ENCODE data around the gene CH25H.
A peak's percentile ranks its signal among the peaks of the same experiment; 100 is the strongest.
"Not testable (repeated sequence)": the region's sequence is repeated elsewhere in the genome, so short reads cannot be mapped to it uniquely, and the experiment has no call there.

The CH25H gene, protein sequence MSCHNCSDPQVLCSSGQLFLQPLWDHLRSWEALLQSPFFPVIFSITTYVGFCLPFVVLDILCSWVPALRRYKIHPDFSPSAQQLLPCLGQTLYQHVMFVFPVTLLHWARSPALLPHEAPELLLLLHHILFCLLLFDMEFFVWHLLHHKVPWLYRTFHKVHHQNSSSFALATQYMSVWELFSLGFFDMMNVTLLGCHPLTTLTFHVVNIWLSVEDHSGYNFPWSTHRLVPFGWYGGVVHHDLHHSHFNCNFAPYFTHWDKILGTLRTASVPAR

DNA sequence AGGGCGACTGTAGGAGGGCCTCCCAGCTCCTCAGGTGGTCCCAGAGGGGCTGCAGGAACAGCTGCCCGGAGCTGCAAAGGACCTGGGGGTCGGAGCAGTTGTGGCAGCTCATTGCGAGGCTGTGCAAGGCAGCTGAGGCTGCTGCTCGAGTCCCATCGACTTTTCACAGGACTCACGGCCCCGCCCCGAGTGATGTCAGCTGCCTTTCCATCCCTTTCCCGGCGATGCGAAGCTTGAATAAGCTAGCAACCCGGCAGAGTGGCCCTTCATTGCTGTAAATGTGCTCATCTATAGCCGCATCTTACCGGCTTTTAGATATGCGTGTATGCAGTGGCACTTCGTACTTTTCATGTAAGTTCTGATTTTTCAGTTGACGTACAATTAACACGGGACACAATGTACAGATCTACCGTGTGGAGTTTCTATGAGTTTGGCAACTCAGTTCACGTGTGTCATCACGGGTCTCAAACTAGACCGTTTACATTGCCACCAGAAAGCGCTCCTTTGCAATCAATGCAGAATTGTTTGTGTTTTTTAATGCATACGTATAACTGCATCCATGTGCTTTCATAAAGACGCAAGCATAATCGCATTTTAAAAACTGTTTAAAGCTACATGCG, at the start of gene CH25H:
Gene CH25H, minus strand, starts transcription at position 137 of the 620 bp plus-strand sequence. Its CDS starts 25 bp downstream, at position 112.
- peak in 2 of 3 experiments; percentile 32 to 35 for DNase-seq (ENCODE audit: low read depth in 3 of 3)

DNA sequence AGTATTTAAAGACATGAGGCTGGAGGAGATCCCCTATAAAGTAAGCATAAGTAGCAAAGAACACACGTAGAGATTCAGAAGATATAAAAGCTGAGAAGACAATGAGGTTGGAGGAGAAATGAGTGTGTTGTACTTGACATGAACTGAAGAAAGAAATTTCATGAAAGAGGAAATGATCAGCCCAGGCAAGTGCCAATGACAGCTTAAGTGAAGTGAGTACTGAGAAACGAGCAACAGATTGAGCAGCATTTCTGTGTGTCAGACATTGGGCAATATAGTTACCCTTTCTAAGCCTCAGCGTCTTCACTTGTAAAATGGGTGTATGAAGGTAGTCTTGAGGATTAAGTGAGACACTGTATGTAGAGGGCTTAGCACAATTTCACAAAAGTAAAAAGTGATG, 49.2 kb upstream of the CH25H start:
- DNase-seq (ENCODE audit: low read depth in 3 of 3) = no peak

DNA sequence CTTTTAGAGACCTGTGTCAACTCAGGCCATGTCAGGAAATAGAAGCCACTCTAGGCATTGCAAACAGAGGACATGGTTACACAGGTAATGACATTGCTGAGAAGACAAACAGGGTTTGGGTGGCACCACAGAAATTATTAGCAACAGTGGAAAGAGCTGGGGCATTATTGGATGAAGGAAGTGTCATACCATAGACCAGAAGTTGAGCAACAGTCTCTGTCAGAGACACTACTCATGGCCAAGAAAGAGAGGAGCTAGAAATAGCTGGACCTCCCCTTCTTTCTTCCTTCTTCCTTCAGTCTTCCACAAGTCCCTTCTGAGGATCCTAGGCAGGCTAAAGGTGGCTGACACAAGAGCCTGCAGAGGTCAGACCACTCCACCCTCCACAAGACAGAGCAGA, 48.7 kb upstream of the CH25H start:
- no peak for DNase-seq (ENCODE audit: low read depth in 3 of 3)

DNA sequence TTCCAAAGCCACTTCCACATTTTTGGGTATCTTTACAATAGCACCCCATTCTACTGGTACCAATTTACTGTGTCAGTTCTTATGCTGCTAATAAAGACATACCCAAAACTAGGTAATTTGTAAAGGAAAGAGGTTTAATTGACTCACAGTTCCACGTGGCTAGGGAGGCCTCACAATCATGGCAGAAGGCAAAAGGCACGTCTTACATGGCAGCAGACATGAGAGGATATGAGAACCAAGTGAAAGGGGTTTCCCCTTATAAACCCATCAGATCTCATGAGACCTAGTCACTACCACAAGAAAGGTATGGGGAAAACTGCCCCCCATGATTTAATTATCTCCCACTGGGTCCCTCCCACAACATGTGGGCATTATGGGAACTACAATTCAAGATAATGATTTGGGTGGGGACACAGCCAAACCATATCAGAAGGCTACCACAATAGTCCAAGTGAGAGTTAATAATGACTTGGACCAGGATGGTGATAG, 48.0 kb upstream of the CH25H start:
- DNase-seq (ENCODE audit: low read depth in 3 of 3) = not testable (repeated sequence)

DNA sequence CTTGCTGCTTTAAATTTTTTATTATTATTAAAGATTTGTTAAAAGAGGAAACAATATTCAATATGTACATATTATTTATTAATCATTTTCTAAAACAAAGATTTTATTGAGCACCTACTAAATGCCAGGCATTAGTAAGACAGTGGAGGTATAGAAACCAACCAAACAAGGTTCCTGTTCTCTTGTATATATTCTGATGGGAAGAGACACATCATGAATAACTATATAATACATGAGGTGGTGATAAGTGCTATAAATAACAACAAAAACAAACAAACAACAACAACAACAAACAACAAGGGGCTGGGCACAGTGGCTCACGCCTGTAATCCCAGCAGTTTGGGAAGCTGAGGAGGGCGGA, 45.1 kb upstream of the CH25H start:
- no peak for DNase-seq (ENCODE audit: low read depth in 3 of 3)

DNA sequence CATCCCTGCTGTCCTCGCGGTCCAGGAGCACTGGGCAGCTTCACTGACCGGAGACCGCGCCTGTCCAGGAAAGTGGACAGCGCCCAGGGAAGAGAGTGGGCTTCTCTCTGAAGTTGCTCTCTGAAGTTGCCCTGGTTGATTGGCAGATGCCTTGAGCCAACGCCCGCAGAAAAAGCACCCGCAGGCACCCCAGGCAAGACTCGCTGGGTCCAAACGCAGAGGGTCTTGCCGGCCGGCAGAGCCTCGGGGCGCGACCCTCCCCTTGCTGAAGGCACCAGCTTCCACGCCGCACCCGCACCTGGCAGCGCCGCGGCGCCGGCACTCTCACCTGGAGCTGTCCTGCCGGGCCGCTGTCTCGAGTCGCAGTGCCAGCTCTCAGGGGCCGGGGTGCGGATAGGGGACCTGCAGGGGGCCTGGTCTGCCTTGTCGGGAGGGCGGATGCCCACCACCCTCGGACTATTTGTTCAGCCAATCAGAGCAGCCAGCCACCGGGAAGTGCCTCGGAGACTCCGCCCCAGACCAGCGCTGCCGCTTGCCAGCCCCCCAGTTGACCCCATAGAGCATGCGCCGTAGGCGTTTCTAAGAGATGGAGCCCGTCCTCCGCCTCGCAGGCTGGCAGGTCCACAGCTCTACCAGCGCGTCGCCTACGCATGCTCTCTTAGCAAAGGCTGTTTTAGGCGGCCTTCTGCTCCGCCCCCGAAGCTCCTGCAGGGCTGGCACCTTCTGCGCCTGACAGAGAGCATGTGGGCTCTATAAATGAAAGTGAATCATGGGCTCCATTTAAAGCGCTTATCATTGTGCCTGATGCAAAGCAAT, 44.5 kb upstream of the CH25H start, which contains the start of gene LIPA:
Gene LIPA, minus strand, starts transcription at position 367 of the 816 bp plus-strand sequence. CDS start 4,127 bp downstream, outside the sequence.
- peak; percentile 82 to 97 (median 93) for DNase-seq (ENCODE audit: low read depth in 3 of 3)

DNA sequence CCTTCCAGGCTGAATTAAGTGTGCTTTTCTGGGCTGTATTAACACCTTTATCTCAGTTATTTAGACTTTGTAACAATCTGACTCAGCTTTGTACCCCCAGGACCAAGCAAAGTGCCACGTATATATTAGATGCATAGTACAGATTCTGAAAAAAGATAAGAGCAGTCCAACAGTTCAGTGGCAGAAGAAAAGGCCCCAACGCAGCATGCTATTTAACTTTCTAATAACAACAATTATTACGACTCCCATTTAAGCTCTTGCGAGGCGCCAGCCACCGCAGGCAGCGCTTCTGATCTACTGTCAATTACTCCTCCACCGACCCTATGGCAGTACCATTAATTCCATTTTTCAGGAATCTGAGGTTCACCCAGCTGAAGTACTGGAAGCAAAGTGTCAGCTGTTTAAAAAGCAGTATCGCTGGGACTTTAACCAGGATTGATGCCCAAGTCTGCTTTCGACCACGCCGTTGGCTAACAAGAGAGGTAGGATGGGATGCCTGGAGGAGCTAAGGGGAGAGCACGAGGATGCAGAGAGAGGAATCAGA, 43.8 kb upstream of the CH25H start:
- no peak for DNase-seq (ENCODE audit: low read depth in 3 of 3)

DNA sequence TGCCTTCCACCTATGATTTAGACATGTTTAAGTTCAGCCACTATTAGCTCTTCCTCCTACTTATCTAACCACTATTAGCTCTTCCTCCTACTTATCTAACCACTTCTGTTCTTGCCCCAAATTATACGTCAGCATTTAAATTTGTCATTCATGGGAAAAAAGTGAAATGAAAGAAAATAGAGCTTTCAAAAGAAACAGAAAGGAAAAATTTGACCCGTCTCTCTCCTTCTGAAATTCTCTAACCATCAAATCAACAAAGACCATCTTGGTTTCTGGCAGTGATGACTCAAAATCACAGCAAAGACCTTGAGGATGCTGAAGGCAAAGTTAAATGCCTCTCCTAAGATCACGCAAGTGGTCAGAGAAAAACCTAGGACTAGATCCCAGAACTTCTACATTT, 41.9 kb upstream of the CH25H start:
- DNase-seq (ENCODE audit: low read depth in 3 of 3) = no peak

DNA sequence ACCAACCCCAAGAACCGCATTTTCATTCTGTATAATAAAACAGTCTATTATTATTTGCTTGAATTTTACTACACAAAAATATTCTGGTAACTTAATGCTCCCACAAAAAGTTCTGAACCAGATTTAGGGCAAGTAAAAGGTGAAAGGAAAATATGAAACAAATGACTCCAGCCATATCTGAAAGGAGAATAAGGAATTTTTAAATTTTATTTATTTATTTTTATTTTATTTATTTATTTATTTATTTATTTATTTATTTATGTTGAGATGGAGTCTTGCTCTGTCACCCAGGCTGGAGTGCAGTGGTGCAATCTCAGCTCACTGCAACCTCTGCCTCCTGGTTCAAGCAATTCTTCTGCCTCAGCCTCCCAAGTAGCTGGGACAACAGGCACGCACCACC, 40.5 kb upstream of the CH25H start:
- DNase-seq (ENCODE audit: low read depth in 3 of 3) = not testable (repeated sequence)

DNA sequence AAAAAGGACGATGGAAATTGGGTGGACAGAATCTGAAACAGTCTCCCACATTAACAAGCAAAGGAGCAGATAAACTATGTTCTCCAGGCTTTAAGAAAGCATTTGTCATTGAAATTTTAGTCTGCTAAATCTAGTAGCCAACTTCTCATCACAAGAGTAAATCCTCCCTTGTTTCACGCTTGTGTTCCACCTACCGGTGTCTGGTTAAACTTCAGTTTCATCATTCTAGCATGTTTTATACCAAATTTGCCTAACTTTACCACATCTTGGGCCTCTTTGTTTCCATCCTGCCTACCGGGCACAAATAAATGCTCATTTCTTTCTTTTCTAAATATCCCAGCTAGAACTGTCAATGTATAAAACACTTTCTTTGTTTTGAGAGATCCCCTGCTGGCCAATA, 38.7 kb upstream of the CH25H start:
- DNase-seq (ENCODE audit: low read depth in 3 of 3) = no peak

DNA sequence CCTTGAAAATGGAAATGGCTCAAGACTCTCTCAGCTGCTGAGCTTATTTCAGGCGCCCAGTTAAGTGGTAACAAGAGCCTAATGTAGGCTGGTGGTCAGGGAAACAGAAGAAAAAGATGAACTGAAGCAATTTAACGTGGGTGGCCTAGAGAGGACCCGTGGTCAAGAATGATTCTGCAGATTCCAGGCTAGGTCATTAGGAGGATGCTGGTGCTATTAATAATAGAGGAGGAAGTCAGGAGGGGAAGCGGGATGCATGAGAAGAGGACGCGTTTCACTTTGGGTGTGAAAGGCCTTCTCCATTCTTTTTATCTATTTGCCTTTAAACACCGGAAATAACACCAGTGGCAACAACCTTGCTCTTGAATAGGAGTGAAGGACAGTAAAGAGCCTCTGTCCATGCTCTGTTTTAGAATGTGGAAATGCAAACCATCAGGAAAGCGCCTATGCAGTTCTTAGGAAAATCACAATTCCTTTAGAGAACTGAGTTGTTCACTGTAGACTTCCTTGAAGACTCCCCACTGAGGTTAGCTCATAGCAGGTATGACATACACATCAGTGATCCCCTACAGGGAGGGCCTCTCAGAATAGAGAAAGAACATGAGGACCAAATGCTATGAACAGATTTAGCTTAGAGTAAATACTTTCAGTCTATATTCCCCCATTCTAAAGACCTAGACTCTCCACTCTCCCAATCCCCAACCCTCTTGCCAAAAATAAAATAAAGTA, 35.9 kb upstream of the CH25H start:
- DNase-seq (ENCODE audit: low read depth in 3 of 3) = no peak

DNA sequence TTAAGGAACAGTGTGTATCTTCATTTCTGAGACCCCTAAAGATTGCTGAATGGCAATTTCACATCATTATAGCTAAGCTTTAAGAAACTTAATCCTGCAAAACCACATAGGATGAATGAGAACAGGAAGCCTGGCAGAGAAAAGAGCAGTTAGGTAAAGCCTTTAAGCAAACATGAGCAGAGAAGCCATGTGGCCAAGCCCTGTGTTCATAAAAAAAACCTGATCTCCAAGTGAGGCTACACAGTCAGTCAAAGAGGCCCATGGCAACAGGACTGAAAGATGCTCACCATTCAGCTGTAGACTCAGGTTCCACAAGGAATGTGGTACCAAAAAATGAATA, 35.2 kb upstream of the CH25H start:
- no peak for DNase-seq (ENCODE audit: low read depth in 3 of 3)

DNA sequence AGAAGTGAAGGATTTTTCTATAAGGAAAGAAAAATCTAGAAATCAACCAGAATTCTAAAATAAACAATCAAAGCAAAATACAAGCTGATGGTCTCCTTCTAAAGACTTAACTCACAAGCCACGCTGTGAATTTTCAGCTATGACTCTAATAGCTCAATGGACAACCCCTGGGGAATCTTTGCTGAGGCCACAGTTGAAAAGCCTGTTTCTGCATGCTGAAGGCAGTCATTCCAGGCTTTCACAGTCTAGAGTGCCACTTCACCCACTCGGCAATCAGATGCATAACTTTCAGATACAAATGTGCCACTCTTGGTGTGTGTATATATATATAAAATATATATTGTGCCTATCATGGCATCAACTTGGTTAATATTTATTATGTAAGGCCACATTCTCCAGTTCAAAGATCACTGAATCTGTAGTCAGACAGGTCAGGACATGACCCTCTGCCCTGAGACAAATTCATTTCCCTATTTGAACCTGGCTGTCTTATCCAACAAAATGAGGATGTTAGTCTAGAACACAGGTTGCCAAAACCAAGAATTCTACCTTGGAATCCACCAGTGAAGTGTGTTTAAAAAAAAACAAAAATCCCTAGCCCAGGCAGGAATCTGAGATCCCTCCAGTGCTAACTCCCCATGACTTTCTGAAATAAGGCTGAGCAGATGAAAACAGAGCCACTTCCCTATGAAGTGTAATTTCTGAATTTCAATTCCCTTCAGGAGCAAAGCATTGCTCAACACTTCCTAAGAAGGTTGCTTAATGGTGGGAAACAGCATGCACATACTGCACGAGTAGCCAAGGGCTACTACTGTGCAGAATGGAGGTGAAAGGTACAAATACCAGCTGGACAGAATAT, 34.6 kb upstream of the CH25H start:
- no peak for DNase-seq (ENCODE audit: low read depth in 3 of 3)

DNA sequence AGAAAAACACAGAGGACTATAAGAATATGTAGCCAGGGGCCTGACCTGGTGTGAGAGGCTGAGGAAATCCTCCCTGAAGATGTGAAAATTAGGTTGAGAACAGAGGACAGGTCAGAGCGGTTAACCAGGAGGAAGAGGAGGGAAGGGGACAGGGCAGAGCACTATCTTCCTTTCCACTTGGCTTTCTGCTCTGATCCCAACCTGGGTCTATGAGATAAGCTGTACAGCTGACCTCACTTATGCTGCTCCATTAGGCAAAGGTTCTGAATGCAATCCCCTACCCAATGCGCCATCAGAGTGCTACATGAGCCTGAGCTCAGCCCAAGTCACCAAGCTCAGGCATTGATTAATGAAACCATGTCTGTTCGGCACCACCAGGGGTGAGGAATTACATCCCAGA, 33.9 kb upstream of the CH25H start:
- no peak for DNase-seq (ENCODE audit: low read depth in 3 of 3)

DNA sequence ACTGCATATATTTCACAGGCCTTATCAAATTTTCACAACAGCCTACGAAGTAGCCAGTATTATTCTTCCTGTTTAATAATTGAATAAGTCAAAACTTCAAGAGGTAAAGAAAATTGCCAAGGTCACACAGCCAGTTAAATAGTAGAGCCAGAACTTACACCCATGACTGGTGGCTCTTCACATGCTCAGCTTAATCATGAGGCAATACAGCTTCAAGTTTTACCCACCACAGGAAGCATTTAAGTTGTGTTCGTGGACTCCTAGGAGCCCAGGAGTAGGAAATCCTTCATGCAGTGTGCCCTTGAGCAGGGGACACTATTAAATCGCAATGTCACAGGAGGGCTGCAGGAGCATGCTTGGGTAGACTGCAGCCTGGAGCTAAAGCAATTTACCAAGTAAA, 33.4 kb upstream of the CH25H start:
- no peak for DNase-seq (ENCODE audit: low read depth in 3 of 3)

DNA sequence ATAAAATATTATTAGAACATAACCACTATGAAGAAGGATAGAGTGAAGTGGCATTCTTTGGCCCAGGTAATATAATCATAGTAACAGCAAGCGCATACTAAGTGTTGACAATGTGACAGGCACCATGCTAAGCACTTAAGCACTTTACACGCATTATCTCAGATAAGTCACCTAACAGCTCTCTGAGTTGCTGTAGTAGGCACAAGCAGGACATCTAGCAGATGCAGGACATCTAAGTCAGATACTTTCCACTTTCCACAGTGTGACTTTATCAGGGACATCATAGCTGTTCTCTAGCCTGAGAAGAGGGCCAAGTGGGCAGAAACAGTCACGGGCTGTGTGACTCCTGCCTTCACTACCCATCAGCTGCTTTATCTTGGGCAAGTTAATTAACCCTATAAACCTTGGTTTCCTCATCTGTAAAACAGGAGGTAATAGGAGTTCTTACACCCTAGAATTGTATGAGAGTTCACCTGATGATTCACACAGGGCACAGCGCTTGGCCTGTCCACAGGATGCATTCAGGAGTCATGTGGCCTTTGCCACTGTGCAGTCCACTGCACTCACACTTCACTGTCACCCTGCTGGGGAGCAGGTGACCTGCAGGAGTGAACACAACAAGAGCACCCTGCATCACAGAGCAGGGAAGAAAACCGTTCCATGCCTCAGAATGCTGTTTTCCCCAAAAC, 32.0 kb upstream of the CH25H start:
- DNase-seq (ENCODE audit: low read depth in 3 of 3) = no peak

DNA sequence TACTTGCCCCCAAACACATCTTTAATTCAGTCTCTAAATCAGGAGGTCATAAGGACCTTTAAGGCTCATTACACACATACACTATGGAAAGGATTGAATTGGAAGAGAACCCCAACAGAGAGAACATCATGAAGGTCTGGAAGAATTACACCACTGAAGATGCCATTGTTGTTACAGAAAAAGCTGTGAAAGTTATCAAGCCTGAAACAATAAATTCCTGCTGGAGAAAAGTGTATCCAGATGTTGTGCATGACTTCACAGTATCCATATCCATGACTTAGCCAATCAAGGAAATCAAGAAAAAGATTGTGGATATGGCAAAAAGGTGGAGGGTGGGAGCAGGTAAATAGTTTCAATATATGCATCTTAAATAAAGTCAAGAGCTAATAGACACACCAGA, 30.7 kb upstream of the CH25H start:
- no peak for DNase-seq (ENCODE audit: low read depth in 3 of 3)

DNA sequence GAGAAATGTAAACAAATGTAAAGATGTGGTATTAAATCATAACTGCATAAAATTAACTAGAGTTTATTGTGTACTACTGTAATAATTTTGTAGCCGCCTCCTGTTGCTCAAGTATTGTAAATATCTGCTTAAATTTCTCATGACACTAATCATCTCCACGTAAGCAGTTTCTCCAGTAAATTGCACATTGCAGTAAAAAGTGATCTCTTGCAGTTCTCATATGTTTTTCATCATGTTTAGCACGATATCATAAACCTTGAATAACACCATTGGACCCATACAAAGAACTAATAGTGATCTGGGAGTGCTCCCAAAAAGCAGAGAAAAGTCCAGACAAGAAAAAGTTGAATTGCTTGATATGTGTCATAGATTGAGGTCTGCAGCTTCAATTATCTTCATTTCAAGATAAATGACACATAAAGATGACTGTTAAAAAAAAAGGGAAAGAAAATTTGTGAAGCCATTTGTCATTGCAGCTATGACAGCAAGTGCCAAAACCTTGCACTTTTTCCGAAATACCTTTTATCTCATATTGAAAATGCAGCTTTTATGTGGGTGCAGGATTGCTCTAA, 29.2 kb upstream of the CH25H start:
- no peak for DNase-seq (ENCODE audit: low read depth in 3 of 3)

DNA sequence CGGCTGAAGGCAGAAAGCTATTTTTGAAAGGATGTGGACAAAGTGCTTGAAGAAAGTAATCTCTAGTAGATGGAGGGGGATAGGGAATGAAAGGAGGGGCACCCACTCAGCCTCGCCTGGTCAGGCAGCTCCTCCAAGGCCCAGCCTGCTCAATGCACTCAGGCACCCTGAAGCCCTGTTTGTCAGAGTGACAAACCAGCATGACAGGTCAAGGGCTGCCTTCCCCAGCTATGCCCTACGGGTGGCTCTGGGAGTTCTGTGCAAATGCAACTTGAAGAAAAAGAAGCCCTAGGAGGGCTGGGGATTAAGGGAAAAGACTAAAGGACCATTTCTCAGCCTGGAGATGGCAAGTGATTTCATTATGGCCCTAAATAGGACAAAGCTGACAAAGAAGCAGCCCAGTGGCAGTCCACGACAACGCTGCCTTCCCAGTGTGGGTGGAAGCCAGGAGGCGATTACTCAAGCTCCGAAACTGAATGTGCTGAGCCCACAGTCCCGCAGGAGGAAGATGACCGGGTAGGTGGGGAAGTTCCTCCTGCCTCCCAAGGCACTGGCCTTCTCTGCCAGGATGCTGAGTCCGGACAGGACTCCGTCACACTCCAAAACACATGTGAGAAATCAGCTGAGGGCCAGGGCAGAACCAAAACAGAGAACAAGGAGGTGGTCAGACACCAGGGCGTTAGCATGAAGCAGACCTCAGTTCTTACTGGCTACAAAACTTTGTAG, 28.1 kb upstream of the CH25H start:
- no peak for DNase-seq (ENCODE audit: low read depth in 3 of 3)
